H1 (cell line): ENCODE measurements around the gene AIM2.

ENCODE experiments used
- POLR2A ChIP-seq, 2 experiments: IDR thresholded peaks; 1 replicate in 1 of 2; 2 replicates in 1 of 2; pipeline ENCODE4 v1.6.1; 2011; ENCODE audit warnings: low read depth in 2 of 2, low read length in 2 of 2, mild to moderate bottlenecking in 2 of 2; ENCODE audit errors: control extremely low read depth in 1 of 2
- TEAD4 ChIP-seq: IDR thresholded peaks from 2 replicates; pipeline ENCODE4 v1.6.1; 2012; ENCODE audit warnings: low read depth, low read length, inconsistent platforms, mixed read lengths
- TF ChIP-seq, protein P1 (sequence below), 3 experiments: IDR thresholded peaks; 1 replicate in 2 of 3; 2 replicates in 1 of 3; pipeline versions ENCODE4 v1.5.1 to v1.6.1; 2011; ENCODE audit warnings: low read length in 3 of 3, mild to moderate bottlenecking in 3 of 3, inconsistent platforms in 2 of 3, low read depth in 1 of 3, moderate library complexity in 1 of 3; ENCODE audit not compliant: insufficient read depth in 1 of 3; ENCODE audit errors: control extremely low read depth in 1 of 3

DNA sequence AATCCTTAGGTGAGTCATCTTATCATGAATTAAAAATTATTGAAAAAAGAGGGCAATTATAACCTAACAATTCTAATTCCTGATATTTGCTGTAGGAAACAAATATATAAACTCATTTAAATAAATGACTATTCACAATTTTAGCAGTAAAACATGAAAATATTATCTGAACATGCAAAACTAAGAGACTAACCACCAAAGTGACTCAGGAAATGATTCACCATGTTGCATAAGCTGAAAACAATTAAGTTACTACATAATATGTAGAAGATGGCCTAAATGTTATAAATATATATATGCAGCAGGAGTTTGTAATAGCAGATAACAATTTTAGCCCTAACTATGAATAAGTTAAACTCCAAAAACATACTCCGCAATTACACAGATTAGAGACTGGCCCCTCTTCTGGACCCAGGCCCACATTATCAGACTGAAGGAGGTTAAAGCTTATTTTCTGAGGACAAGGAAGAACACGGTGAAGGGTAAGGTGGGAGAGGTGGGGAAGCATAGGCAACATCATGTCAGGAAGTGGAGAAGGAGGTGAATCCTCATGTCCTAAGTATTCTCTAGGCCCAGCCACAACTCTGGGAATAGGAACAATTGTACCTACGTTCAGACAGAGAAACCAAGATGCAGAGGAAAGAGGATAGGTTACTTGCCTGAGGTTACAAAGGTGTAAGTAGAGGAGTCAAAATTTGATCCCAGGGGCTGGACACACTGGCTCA is 15.6 kb upstream of the AIM2 start:
- TF ChIP-seq POLR2A (IDR thresholded peaks at IDR 0.05; ENCODE audit: control extremely low read depth in 1 of 2, low read depth in 2 of 2, low read length in 2 of 2) (no peak), TEAD4 (no peak)
- TF ChIP-seq, protein P1, sequence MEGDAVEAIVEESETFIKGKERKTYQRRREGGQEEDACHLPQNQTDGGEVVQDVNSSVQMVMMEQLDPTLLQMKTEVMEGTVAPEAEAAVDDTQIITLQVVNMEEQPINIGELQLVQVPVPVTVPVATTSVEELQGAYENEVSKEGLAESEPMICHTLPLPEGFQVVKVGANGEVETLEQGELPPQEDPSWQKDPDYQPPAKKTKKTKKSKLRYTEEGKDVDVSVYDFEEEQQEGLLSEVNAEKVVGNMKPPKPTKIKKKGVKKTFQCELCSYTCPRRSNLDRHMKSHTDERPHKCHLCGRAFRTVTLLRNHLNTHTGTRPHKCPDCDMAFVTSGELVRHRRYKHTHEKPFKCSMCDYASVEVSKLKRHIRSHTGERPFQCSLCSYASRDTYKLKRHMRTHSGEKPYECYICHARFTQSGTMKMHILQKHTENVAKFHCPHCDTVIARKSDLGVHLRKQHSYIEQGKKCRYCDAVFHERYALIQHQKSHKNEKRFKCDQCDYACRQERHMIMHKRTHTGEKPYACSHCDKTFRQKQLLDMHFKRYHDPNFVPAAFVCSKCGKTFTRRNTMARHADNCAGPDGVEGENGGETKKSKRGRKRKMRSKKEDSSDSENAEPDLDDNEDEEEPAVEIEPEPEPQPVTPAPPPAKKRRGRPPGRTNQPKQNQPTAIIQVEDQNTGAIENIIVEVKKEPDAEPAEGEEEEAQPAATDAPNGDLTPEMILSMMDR (IDR thresholded peaks at IDR 0.05; ENCODE audit: control extremely low read depth in 1 of 3, insufficient read depth in 1 of 3, low read depth in 1 of 3, low read length in 3 of 3) = no peak
